HG02970 (cell line): ENCODE data around the gene SORL1.

Source experiments
- ATAC-seq: cut with Tn5 transposase; IDR thresholded peaks from one replicate; pipeline ENCODE4 v1.9.1; 2021; ENCODE audit warnings: mild to moderate bottlenecking, moderate library complexity, moderate number of reproducible peaks; ENCODE audit not compliant: unreplicated experiment, low FRiP score

Gene SORL1

DNA sequence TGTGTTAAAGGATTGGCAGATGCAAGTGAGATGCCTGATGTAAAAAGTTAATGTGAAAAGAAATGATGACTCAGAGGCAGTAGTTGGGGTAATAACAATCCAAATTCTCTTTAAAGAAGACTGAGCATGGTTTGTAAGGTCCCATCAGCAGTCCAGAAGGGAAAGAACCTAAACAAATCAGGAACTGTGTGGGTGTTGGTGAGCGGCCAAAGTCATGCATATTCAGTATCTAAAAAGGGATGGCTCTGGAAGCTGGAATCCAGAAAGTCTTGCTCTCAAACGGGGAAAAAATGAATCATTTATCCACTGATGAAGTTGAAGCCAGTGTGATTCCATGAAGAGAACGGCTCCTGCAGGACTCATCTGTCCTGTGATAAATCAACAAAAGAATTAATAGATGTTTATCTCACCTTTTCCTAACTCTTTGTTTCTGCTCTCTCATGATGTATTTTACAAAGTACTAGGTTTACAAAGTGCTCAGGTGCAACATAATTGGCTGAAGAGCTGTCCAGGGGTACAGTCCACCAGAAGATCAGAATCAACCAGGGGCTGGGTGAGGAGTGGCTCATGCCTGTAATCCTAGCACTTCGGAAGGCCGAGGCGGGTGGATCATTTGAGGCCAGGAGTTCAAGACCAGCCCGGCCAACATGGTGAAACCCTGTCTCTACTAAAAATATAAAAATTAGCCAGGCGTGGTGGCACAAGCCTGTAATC, 21.1 kb downstream of the SORL1 start:
- ATAC-seq: no peak

DNA sequence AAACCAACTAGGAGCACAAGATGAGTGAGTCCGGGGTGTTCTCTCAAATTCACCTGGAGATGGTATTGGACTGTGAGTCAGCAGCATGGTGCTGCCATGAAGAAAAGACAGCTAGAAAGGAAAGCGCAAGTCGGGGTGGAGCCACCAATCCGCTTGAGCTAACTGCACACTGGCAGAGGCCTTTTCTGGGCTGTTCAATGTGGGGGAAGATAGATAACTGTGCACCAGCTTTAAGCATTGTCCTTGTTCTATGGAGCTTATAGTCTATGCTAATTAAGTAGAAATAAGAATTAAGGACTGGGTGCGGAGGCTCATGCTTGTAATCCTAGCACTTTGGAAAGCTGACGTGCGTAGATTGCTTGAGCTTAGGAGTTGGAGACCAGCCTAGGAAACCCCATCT, 22.6 kb downstream of the SORL1 start:
- ATAC-seq: no peak

DNA sequence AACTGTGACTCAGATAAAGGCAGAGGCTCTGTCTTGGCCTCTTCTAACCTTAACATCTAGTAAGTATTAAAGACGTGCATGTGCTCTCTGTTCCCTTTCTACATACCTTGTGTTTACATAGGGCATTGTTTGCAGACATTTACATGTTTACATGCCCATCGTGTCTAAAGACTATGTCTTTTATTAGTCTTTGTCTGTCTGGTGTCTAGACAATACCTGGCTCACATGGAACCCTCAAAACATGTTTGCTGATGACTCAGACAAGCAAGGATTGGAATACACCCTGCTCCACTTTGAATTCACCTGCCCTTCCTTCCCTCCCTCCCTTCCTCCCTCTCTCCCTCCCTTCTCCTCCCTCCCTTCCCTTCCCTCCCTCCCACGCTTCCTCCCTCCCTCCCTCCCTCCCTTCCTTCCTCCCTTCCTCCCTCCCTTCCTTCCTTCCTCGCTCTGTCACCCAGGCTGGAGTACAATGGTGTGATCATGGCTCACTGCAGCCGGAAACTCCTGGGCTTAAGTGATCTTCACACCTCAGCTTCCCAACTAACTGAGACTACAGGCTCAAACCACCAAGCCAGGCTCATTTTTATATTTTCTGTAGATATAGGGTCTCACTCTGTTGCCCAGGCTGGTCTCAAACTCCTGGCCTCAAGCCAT, 24.4 kb downstream of the SORL1 start:
- ATAC-seq: no peak

DNA sequence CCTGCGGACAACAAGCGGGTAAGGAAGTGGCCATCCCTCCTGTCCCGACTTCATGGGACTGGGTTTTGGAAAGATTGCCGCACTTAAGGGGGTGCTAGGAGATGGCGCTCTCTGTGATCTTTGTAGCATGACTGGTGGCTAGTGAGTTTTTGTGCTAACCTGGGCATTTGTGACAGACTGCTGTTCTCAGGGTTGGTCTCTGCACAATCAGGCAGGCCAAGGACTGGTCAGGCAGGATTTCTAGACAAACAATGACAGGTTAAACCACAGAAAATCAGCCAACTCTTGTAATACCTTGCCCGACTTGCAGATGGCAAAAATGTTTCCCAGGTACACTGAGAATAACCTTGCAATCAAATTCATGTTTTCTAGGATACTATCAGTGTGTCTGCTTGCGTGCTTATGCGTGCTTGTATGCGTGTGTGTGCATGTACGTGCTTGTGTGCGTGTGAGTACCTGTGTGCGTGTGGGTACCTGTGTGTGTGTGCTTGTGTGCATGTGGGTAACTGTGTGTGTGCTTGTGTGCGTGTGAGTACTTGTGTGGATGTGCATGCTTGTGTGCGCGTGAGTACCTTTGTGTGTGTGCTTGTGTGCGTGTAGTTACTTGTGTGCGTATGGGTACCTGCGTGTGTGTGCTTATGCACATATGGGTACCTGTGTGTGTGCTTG, 26.2 kb downstream of the SORL1 start:
- no peak for ATAC-seq

DNA sequence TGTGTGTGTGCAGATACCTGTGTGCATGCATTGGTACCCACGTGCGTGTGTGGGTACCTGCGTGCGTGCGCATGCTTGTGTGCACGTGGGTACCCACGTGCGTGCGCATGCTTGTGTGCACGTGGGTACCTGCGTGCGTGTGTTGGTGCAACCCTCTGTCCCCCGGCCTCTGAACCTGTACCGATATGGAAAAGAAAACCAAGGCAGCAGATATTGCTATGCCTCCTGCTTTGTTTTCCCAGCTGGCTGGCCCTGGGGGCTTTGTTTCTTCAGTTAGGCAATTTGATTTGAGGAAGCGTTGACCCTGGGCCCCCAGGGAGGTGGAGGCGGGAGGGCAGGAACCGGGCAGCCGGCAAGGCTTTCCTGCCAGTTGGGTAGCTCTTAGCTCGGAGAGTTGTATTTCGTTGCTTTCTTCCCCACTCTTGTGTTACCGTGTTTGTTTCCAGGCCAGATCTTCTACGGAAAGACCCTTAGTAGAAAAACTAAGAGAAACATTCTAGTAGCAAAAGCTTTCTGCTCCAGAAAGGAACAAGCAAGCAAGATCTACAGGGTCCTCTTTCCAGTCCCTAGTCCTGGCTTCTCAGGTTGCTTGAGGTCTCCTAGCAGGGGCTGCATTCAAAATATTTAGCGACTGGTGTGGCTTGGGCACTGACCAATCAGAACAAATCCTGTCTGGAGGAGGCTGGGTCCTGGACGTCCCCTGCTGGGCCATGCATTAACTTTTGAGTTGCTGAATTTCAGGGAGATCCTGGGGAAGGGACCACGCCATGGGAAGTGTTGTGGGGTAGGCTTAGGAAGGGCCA, 27.0 kb downstream of the SORL1 start:
- no peak for ATAC-seq

DNA sequence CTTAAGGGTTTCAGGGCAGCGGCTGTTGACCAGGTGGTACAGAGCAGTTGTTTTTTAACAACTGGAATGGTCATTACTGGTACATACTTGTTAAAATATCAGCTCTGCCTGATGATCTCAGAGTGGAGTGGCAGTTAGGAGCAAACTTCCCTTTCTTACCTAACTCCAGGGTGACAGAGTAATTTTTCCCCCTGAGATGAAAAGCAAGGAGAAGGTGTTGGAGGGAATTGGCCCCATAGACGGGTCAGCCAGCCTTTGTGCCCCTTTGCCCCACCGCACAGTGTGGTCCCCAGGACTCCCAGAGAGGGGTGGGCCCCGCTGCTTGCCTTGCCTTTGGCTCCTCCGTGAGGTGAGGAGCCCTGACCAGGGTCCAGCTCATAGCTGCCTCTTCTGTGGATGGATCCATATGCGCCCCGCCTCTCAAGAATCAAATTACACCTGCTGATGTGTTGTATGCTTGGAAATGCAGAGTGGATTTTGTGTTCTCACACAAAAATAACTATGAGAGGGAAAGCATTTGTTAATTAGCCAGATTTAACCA, 27.7 kb downstream of the SORL1 start:
- ATAC-seq: no peak

DNA sequence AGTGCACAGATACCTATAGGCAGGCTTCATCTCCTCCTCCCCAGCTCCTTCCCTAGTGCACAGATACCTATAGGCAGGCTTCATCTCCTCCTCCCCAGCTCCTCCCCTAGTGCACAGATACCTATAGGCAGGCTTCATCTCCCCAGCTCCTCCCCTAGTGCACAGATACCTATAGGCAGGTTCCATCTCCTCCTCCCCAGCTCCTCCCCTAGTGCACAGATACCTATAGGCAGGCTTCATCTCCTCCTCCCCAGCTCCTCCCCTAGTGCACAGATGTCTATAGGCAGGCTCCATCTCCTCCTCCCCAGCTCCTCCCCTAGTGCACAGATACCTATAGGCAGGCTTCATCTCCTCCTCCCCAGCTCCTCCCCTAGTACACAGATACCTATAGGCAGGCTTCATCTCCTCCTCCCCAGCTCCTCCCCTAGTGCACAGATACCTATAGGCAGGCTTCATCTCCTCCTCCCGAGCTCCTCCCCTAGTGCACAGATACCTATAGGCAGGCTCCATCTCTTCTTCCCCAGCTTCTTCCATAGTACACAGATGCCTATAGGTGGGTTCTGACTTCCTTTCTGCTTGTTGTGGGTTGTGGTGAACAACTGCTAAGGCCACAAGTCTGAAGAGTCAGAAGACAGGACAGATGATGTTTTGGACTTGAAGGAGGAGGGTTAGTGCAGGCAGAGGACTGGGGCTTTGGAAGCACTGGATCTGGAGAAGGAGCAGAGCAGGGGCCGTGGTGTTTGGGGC, 29.5 kb downstream of the SORL1 start:
- peak; percentile 39 for ATAC-seq

DNA sequence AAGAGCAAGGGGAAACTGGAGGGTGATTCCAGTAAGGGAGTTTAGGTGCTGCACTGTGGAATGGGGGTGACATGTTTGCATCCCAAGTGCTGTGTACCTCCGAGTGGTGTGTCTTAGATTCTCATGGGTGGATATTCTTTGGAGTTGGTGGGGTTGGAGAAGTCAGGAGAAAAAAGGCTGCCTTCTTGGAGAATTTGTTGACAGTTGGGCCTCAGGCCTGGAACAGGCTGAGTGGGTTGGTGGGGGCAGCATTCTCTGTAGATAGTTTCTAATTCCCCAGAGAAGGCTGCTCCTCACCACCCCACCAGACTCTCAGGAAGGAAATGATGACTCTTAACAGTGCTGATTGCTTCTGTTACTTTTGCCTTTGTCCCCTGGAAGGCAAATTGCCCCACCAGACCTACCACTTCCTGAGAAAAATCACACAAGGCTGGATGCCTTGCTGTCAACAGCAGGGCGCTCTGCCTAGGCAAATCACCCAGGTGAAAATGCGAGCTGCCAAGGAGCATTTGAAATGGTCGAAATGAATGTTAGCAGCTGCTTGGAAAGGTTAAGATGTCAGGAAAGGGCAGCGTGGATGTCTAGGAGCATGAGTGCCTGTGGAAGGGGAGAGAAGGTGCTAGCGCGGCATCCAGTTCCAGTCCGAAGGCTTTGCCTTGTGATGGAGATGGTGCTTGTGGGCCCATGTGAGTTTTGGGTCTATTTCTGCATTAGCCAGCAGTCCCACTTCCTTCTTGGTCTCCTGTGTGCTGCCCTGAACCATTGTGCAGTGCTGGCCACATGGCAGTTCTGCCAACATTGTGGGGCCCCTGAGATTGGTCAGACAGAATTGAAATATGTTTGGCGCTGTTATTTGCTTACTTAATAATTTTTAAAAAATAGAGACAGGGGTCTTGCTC, 30.4 kb downstream of the SORL1 start:
- ATAC-seq: peak; percentile 77

DNA sequence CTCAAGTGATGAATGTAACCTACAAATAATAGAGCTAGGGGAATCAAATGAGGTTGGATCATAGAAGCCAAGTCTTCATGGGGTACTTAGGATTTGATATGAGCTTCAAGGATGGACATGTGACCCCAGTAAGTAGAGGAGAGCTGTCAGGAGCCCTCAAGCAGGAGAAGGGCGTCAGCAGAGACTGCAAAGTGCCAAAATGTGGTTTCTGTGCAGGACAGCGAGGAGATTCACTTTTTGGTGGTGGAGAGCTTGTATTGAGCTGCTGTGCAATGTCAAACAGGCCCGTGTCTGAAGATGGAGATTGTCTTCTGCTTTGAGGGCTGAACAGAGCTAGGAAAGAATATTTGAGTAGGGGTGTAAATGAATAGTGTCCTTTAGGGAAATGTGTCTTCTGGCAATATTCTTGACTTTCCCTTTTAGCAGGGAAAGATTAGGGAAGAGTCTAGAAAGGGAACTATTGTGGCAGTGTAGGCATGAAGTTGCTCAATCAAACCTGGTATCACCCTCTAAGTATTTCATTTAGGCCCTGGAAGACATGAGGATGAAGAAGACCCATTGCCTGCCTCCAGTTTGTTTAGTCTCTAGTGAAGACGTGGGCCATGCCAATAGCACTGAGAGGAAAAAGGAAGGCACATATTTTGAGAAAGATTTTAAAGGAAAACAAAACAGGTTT, 31.8 kb downstream of the SORL1 start:
- no peak for ATAC-seq

DNA sequence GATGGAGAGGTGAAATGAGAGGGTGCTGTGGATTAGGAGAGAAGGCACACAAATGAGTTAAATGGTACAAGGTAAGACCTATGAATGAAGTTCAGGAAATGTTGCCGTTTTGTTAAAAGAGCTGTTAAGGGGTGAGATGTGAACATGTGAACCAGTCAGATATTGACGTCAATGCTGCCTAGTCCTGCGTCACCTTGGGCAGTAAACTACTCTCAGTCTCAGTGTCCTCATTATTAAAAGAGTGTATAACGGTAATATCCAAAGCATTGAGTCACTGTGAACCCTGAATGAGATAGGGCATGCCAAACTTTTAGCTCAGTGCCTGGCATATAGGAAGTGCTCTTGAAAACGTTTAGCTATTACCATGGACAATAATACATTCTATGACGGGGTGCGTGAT, 33.1 kb downstream of the SORL1 start:
- ATAC-seq: no peak

DNA sequence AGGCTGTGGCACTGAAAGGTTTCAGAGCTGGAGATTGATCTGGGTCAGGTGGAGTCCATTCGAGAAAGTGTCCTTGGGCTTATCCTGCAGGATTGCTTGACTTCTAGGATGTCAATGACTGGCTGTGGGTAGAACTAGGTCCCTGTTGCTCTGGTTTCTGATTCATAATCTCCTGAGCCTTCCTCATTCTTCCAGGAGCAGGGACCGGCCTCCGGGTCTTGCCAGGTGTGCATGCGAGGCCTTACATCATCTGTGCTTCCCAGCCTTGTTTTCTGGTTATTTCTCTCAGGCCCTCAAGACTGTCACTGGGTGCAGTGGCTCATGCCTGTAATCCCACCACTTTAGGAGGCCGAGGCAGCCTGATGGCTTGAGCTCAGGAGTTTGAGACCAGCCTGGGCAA, 33.9 kb downstream of the SORL1 start:
- no peak for ATAC-seq

DNA sequence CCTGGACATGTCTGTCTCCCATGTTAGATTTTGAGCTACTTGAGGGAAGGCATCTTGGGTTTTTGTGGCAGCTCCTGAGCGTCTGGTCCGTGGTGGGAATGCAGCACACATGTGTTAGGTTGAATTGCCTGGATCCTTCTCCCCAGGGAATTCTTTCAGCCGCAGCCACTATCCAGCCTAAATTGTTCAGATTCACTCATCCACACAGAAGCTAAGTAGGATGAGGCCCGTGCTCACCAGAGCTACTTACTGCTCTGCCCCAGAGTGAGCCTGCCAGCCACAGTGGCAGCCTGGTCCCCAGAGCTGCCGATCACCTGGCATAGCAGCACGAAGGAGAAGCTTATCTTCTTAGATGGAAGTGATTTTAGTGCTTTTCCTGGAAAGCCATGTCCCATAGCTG, 35.1 kb downstream of the SORL1 start:
- ATAC-seq: no peak

DNA sequence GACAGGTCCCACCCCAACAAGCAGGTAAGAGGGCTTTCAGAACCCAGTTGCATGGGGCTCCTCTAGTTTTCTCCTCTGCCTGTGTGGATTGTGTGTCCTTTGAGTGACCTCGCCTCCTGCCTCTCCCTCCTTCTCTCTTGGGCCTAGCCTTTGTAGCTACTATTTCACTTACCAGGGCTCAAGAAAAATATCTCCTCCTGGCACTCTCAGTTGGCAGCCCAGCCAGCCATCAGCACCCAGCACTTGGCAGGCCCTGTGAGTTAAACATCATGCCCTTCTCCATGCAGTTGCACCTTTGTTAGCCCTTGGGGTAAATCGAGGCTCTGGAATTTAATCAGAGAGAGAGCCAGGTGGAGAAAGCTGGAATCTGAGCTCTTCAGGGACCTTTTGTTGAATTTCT, 36.1 kb downstream of the SORL1 start:
- no peak for ATAC-seq

DNA sequence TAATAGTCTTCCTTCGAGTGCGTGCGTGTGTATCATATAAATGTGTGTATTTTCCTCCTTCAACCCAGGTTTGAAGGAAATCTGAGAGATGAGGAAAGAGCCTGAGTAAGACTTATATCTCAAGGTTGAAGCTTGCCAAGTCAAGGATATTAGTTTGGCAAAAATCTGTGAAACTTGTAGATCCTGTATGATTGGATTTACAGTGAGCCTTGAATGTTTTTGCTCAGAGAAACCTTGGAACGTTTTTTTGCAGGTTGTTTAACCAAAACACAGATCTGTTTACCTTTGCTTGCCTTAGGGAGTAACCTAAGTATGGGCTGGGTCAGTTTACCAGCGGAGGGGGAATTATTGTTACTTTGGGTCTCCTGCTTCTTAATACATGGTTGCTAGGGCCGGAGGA, 36.5 kb downstream of the SORL1 start:
- no peak for ATAC-seq

DNA sequence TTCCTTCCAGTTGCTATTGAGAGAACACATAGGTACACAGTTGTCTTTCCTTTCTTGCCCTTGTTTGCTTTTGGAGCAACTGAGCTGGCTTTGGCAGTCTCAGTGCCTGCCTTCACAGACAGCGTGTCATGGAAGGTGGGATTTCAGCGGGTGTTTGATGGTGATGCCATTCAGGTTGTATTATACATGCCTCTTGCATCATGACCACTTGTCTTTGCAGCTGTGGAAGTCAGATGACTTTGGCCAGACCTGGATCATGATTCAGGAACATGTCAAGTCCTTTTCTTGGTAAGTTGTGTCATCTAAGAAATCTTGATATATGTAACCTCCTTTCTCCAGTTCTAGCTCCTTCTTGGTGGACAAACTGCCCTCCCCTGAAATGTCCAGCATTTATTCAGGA, 37.7 kb downstream of the SORL1 start:
- no peak for ATAC-seq

DNA sequence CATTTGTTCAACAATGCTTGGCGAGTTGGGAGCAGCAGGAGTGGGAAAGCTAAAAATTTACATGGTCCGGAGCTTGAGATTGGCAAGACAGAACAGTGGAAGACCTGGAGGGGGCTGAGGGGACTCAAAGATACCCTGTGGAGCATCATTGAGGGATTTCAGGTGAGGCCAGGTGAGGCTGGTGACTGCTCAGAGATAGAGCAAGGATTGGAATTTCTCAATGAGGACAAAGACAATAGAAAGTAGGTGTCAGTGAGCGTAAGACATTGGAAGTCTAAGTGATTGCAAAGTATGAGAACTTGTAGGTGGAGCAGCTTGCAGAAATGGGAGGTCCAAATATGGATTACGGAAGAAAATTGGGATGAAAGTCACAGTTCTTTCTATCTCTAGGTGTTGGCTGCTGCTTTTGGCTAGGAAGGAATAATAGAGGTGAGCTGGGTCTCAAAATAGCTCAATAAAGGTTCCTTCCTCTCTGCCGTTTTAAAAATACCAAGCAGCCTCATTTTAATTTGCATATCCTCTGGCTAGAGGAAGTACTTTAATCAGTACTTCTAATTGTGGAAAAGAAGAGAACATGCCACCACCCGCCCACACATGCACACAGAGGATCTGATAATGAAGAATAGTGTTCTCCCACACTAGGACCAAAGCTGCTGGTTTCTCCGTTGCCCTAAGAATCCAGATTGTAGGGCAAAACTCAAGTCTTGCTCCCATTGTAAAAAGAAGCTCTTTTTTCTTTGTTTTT, 42.4 kb downstream of the SORL1 start:
- ATAC-seq: no peak

DNA sequence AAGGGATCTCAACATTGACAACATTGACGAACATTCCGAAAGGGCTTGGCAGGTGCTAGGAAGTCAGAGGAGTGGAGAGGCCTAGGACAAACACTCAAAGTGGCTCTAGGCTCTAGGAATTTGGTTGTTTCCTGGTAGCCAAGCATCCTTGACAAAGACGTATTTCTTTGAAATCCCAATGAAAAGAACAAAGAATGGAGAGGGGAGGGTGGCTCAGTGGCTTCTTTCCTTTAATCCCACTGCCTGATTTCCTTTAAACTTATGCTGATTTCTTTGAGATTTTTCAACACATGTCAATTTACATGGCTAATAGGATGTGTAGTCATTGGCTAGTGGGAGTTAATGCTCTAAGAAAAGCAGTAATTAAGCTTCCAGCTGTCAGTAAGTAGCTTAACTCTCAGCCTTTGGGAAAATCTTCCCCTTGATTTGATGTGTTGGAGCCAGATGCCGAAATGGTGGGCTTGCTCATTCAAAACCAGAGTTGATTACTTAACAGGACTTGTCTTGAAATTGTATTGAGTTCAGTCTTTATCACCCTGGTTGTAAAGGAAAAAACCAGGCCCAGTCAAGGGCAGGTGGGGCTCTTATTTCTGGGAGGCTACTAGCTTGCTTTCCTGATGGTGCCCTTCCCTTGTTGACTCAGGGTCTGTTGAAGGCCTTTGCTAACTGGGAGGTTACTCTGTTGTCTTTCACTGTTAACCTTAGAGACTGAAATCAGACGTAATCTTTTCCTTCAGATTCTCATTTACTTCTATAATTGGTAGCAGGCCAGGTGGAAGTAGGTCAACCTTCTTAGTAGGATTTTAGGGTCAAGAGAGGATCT, 45.3 kb downstream of the SORL1 start:
- no peak for ATAC-seq
